BLaER1 (cell line): ENCODE measurements around the gene RGS4.

Experiments used
- H3K27ac ChIP-seq: shearing (Covaris generic); formaldehyde crosslinking; 2 replicates; pipeline ENCODE4 v1.8.1; 2022
- H3K27me3 ChIP-seq: shearing (Covaris generic); formaldehyde crosslinking; 2 replicates; pipeline ENCODE4 v1.8.1; 2022
- H3K36me3 ChIP-seq: shearing (Covaris generic); formaldehyde crosslinking; 2 replicates; pipeline ENCODE4 v1.8.1; 2022
- H3K4me1 ChIP-seq: shearing (Covaris generic); formaldehyde crosslinking; 2 replicates; pipeline ENCODE4 v1.8.1; 2022
- H3K4me2 ChIP-seq: shearing (Covaris generic); formaldehyde crosslinking; 2 replicates; pipeline ENCODE4 v1.8.1; 2022
- H3K4me3 ChIP-seq: shearing (Covaris generic); formaldehyde crosslinking; 2 replicates; pipeline ENCODE4 v1.8.1; 2022
- H3K9ac ChIP-seq: shearing (Covaris generic); formaldehyde crosslinking; 2 replicates; pipeline ENCODE4 v1.8.1; 2022
- H3K9me3 ChIP-seq: shearing (Covaris generic); formaldehyde crosslinking; 2 replicates; pipeline ENCODE4 v1.8.1; 2022
- H4K20me1 ChIP-seq: shearing (Covaris generic); formaldehyde crosslinking; 2 replicates; pipeline ENCODE4 v1.8.1; 2022
- Cebpa-rat ChIP-seq: shearing (Covaris generic); IDR thresholded peaks from 2 replicates; pipeline ENCODE4 v1.8.1; 2022

RGS4 gene

GRCh38 chr1:163094182-163094581 is 25.0 kb downstream of the RGS4 start:
- Histone ChIP-seq H3K9me3 (no peaks in the 10 kb centered on the region), H3K27ac (no peak overlapping the region), H3K4me3 (no peak overlapping the region), H3K9ac (no peak overlapping the region), H3K4me1 (no peaks in the 10 kb centered on the region), H3K4me2 (no peak overlapping the region), H3K36me3 (no peaks in the 10 kb centered on the region), H3K27me3 (no peaks in the 10 kb centered on the region), H4K20me1 (no peaks in the 10 kb centered on the region)
- no peak for TF ChIP-seq Cebpa-rat

DNA sequence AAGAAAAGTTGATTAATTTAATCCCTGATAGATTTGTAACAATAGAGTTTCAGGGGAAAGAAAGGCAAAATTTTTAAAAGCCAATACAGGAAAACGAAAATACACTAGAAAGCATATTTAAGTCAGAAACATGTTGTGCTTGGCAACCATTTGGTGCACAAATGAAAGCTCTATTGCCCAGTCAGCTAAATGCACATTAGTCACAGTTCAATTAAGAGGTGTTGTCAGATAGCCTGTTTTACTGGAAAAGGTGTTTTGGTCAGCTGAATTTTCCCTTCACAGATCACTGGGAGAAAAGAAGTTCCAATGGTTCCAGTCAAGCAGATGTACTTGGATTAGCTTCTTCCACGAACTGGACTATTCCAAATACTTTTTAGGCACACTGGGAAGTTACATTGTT is 25.4 kb downstream of the RGS4 start:
- Histone ChIP-seq H4K20me1 (no peaks in the 10 kb centered on the region), H3K4me1 (no peaks in the 10 kb centered on the region), H3K9me3 (no peaks in the 10 kb centered on the region), H3K4me3 (no peak overlapping the region), H3K36me3 (no peaks in the 10 kb centered on the region), H3K9ac (no peak overlapping the region), H3K27me3 (no peaks in the 10 kb centered on the region), H3K4me2 (no peak overlapping the region), H3K27ac (no peak overlapping the region)
- TF ChIP-seq Cebpa-rat: no peak

DNA sequence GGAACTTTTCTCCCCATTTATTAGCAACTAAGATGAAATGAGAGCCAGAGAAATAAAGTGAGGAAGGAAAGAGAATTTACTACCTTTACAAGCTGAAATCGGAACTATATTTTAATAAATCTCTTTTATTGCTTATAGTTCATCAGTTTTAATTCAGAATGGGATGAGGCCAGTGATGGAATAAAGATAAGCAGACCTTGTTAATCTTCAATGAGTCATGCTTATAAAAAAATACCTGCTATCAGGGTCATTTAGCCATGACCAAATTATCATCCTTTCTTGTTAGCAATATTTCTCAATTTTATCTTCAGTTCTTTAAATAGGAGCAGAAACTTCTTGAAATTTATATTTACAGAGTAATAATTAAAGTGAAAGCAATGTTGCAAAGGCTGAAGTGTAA is 26.1 kb downstream of the RGS4 start:
- Histone ChIP-seq H3K4me3 (no peak overlapping the region), H3K9ac (no peak overlapping the region), H3K9me3 (no peaks in the 10 kb centered on the region), H3K4me2 (no peak overlapping the region), H3K27me3 (no peaks in the 10 kb centered on the region), H3K27ac (no peak overlapping the region), H4K20me1 (no peaks in the 10 kb centered on the region), H3K36me3 (no peaks in the 10 kb centered on the region), H3K4me1 (no peaks in the 10 kb centered on the region)
- TF ChIP-seq Cebpa-rat: no peak

- Histone ChIP-seq H3K27me3 (no peaks in the 10 kb centered on the region), H3K4me2 (no peak overlapping the region), H3K4me3 (no peak overlapping the region), H3K9ac (no peak overlapping the region), H3K4me1 (peaks cover 10% of the 10 kb centered on the region), H3K36me3 (no peaks in the 10 kb centered on the region), H4K20me1 (no peaks in the 10 kb centered on the region), H3K9me3 (no peaks in the 10 kb centered on the region), H3K27ac (no peak overlapping the region)
- TF ChIP-seq Cebpa-rat: no peak
These were observed 33.4 kb downstream of the RGS4 start for GRCh38 chr1:163102590-163102989.

- H4K20me1 ChIP-seq: no peaks in the 10 kb centered on the region
- TF ChIP-seq Cebpa-rat: no peak
- peaks cover 4% of the 10 kb centered on the region; the same call in 1 of the 2 replicates for H3K9me3 ChIP-seq
- no peak overlapping the region for H3K27ac ChIP-seq
- H3K4me2 ChIP-seq: peak overlapping the region; percentile 58
- H3K36me3 ChIP-seq: no peaks in the 10 kb centered on the region
- peaks cover 10% of the 10 kb centered on the region for H3K4me1 ChIP-seq
- no peak overlapping the region for H3K9ac ChIP-seq
- H3K4me3 ChIP-seq: no peak overlapping the region
- no peaks in the 10 kb centered on the region for H3K27me3 ChIP-seq
These were observed 35.4 kb downstream of the RGS4 start for GRCh38 chr1:163104385-163105099.

GRCh38 chr1:163106364-163106987 is 37.3 kb downstream of the RGS4 start:
- Histone ChIP-seq H3K27ac (no peak overlapping the region), H3K9me3 (peaks cover 7% of the 10 kb centered on the region; the same call in 1 of the 2 replicates), H3K4me2 (no peak overlapping the region), H3K4me1 (peaks cover 10% of the 10 kb centered on the region), H3K27me3 (no peaks in the 10 kb centered on the region), H3K9ac (no peak overlapping the region), H3K36me3 (no peaks in the 10 kb centered on the region), H3K4me3 (no peak overlapping the region), H4K20me1 (no peaks in the 10 kb centered on the region)
- TF ChIP-seq Cebpa-rat: no peak

- TF ChIP-seq Cebpa-rat: no peak
- Histone ChIP-seq H3K9me3 (peaks cover 7% of the 10 kb centered on the region; the same call in 1 of the 2 replicates), H3K27ac (no peak overlapping the region), H3K4me3 (no peak overlapping the region), H3K27me3 (no peaks in the 10 kb centered on the region), H3K36me3 (no peaks in the 10 kb centered on the region), H3K4me2 (no peak overlapping the region), H3K9ac (no peak overlapping the region), H3K4me1 (peaks cover 10% of the 10 kb centered on the region), H4K20me1 (no peaks in the 10 kb centered on the region)
These were observed 38.5 kb downstream of the RGS4 start for GRCh38 chr1:163107655-163108054.

- TF ChIP-seq Cebpa-rat: no peak
- no peak overlapping the region for H3K4me2 ChIP-seq
- no peaks in the 10 kb centered on the region for H3K9me3 ChIP-seq
- no peaks in the 10 kb centered on the region for H3K36me3 ChIP-seq
- no peaks in the 10 kb centered on the region for H3K27me3 ChIP-seq
- H3K4me1 ChIP-seq: no peaks in the 10 kb centered on the region
- H3K9ac ChIP-seq: no peak overlapping the region
- H3K27ac ChIP-seq: no peak overlapping the region
- H4K20me1 ChIP-seq: no peaks in the 10 kb centered on the region
- no peak overlapping the region for H3K4me3 ChIP-seq
These were observed 46.7 kb downstream of the RGS4 start for GRCh38 chr1:163115887-163116286.

DNA sequence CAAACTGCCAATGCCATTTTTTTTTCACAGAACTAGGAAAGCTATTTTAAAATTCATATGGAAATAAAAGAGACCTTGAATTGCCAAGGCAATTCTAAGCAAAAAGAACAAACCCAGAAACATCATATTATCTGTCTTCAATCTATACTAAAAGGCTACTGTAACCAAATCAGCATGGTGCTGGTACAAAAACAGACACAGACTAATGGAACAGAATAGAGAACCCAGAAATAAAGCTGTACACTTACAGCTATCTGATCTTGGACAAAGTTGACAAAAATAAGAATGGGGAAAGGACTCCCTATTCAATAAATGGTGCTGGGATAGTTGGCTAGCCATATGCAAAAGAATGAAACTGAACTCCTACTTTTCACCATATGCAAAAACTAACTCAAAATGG is 50.5 kb downstream of the RGS4 start:
- no peak for TF ChIP-seq Cebpa-rat
- no peaks in the 10 kb centered on the region for H3K4me1 ChIP-seq

GRCh38 chr1:163120372-163120771 is 51.2 kb downstream of the RGS4 start:
- Histone ChIP-seq H3K4me3 (no peak overlapping the region), H4K20me1 (no peaks in the 10 kb centered on the region), H3K9me3 (no peaks in the 10 kb centered on the region), H3K4me1 (no peaks in the 10 kb centered on the region), H3K9ac (no peak overlapping the region), H3K4me2 (no peak overlapping the region), H3K27me3 (no peaks in the 10 kb centered on the region), H3K27ac (no peak overlapping the region), H3K36me3 (no peaks in the 10 kb centered on the region)
- TF ChIP-seq Cebpa-rat: no peak

More for the DNA sequence above, 50.5 kb downstream of the RGS4 start:
- no peaks in the 10 kb centered on the region for H3K36me3 ChIP-seq
- no peaks in the 10 kb centered on the region for H3K9me3 ChIP-seq
- H3K27ac ChIP-seq: no peak overlapping the region
- H3K9ac ChIP-seq: no peak overlapping the region
- no peak overlapping the region for H3K4me3 ChIP-seq
- no peak overlapping the region for H3K4me2 ChIP-seq
- no peaks in the 10 kb centered on the region for H3K27me3 ChIP-seq
- no peaks in the 10 kb centered on the region for H4K20me1 ChIP-seq
